Effector memory CD4-positive, alpha-beta T cell (primary cell): ENCODE data around the gene MED13L.

Experiments
- DNase-seq, 3 donors: peaks; one replicate each; pipeline ENCODE4 v3.0.0-alpha.2; 2020
- H3K27ac ChIP-seq: 2 replicates; pipeline ENCODE4 v1.7.0; 2013; ENCODE audit warnings: mild to moderate bottlenecking, low read length, moderate library complexity; ENCODE audit not compliant: insufficient read depth, poor library complexity, severe bottlenecking
- H3K27me3 ChIP-seq: replicated peaks from 2 replicates; pipeline ENCODE4 v1.7.0; 2013; ENCODE audit warnings: mild to moderate bottlenecking, low read length; ENCODE audit not compliant: insufficient read depth, control insufficient read depth, poor library complexity, severe bottlenecking
- H3K36me3 ChIP-seq: 2 replicates; pipeline ENCODE4 v1.7.0; 2013; ENCODE audit warnings: mild to moderate bottlenecking, low read length, moderate library complexity; ENCODE audit not compliant: control insufficient read depth, insufficient read depth
- H3K4me1 ChIP-seq: 2 replicates; pipeline ENCODE4 v1.7.0; 2013; ENCODE audit warnings: low read length, mild to moderate bottlenecking; ENCODE audit not compliant: control insufficient read depth, insufficient read depth, poor library complexity, severe bottlenecking
- H3K4me3 ChIP-seq: 2 replicates; pipeline ENCODE4 v1.7.0; 2013; ENCODE audit warnings: low read length, low read depth, mild to moderate bottlenecking; ENCODE audit not compliant: insufficient read depth, poor library complexity, severe bottlenecking
- H3K9me3 ChIP-seq: 2 replicates; pipeline ENCODE4 v1.7.0; 2013; ENCODE audit warnings: mild to moderate bottlenecking, low read length, moderate library complexity; ENCODE audit not compliant: control insufficient read depth

Gene MED13L

DNA sequence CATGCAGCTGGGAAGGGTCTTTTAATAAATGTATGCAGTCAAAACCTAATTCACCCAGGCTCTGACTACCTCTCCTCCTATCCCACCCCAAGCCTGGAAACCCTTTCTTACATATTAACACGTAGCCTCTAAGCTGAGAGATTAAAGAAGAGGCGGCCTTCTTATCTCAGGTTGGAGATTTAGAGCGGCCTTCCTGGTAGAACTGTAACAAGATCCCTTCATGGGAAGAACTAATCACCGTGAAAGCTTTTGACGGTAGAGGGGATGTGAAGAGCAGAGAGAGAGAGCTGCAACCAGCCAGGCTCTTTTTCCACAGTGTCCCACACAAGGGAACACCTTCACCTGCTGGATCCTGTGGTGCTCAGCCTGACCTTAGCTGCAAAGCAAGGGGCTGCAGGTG is 367.4 kb downstream of the MED13L start:
- Histone ChIP-seq H3K27me3 (peaks cover 5% of the 10 kb centered on the region), H3K27ac (no peak overlapping the region), H3K9me3 (no peaks in the 10 kb centered on the region), H3K4me3 (no peak overlapping the region), H3K36me3 (no peaks in the 10 kb centered on the region), H3K4me1 (no peaks in the 10 kb centered on the region)
- no peak for DNase-seq
